ENCODE measurements around the gene LARGE1.

Gene LARGE1

DNA sequence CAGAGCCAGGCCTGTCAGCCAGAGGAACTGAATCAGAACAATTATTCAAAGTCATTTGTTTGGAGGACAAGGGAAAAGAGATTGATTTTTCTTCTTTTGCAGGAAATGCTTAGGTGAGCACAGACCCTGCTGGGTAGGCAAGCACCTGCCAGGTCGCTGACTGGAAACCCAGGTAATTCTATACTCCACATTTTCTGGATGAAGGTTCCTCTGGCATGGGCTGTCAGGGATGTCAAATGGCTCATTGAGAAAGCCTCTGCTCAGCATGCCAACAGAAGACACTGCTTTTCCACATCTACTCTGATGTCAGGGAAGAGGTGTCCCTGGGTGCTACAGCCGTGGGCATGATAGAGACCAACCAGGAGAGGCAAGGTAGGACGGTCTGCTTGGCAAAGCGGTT lies 695.4 kb downstream of the LARGE1 start:
- Histone ChIP-seq H3K4me3 (ENCODE audit: low read depth, low read length, poor library complexity, severe bottlenecking) (no peak overlapping the region), H3K9me3 (ENCODE audit: low read length) (peaks cover 16% of the 10 kb centered on the region; the same call in 1 of the 2 replicates), H3F3A (ENCODE audit: insufficient read depth, low read length) (no peaks in the 10 kb centered on the region), H3K27me3 (ENCODE audit: insufficient read depth, low read length) (no peaks in the 10 kb centered on the region), H3K9ac (ENCODE audit: low read length) (no peak overlapping the region), H3K79me2 (ENCODE audit: insufficient read depth, low read length) (no peaks in the 10 kb centered on the region), H3K9me2 (ENCODE audit: low read depth, low read length) (no peaks in the 10 kb centered on the region), H3K4me2 (ENCODE audit: low read length) (no peak overlapping the region), H3K36me3 (ENCODE audit: insufficient read depth, low read length) (no peaks in the 10 kb centered on the region), H3K27ac (ENCODE audit: low read depth, low read length, poor library complexity, severe bottlenecking) (no peak overlapping the region), H4K20me1 (ENCODE audit: insufficient read depth, low read length) (no peaks in the 10 kb centered on the region), H2AFZ (ENCODE audit: low read length) (no peak overlapping the region), H3K4me1 (ENCODE audit: insufficient read depth, low read length, severe bottlenecking) (no peaks in the 10 kb centered on the region)
- TF ChIP-seq, protein P1, sequence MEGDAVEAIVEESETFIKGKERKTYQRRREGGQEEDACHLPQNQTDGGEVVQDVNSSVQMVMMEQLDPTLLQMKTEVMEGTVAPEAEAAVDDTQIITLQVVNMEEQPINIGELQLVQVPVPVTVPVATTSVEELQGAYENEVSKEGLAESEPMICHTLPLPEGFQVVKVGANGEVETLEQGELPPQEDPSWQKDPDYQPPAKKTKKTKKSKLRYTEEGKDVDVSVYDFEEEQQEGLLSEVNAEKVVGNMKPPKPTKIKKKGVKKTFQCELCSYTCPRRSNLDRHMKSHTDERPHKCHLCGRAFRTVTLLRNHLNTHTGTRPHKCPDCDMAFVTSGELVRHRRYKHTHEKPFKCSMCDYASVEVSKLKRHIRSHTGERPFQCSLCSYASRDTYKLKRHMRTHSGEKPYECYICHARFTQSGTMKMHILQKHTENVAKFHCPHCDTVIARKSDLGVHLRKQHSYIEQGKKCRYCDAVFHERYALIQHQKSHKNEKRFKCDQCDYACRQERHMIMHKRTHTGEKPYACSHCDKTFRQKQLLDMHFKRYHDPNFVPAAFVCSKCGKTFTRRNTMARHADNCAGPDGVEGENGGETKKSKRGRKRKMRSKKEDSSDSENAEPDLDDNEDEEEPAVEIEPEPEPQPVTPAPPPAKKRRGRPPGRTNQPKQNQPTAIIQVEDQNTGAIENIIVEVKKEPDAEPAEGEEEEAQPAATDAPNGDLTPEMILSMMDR (IDR thresholded peaks at IDR 0.05; ENCODE audit: low read length) = no peak
